H1 (cell line): Measurements from ENCODE around the gene DIAPH1. TPM values are rescaled to one million over a fixed set of nuclear protein-coding genes. Genes with fewer than 3 reads are reported as not detected.

ENCODE experiments used
- RBBP5 ChIP-seq: IDR thresholded peaks from 2 replicates; pipeline ENCODE4 v1.7.1; 2012; ENCODE audit warnings: low read depth, mild to moderate bottlenecking, inconsistent platforms, low read length, moderate library complexity, borderline replicate concordance
- RXRA ChIP-seq: IDR thresholded peaks from 2 replicates; pipeline ENCODE4 v1.6.1; 2011; ENCODE audit warnings: low read depth, mild to moderate bottlenecking, low read length, moderate library complexity; ENCODE audit not compliant: insufficient read depth
- polyA plus RNA-seq, 7 experiments: library from polyadenylated mRNA; depleted of rRNA in 3 of 7; stranded (reverse) in 5 of 7; unstranded in 2 of 7; fragments of >200 nt in 5 of 7; fragments of 200-250 nt in 2 of 7; gene quantifications; 1 replicate in 5 of 7; 2 replicates in 1 of 7; 4 replicates in 1 of 7; pipeline versions ENCODE4 v1.2.1 to v1.2.3, GENCODE V29; 2011 to 2013; ENCODE audit warnings: missing spikeins in 2 of 7, mixed read lengths in 2 of 7
- total RNA-seq: library from RNA; stranded (reverse); fragmentation: NEBNext Ultra II Directional; extraction: Animal tissue kit (Norgen Biotek cat#: 25700); gene quantifications from 2 replicates; pipeline ENCODE4 v1.2.1, GENCODE V29; 2021

The DIAPH1 gene
- total and polyA plus RNA-seq, 2 of the 8 experiments (the other 6 are each of a cell fraction or from before 2014, with no cell fraction given): 61.2 to 114 TPM

DNA sequence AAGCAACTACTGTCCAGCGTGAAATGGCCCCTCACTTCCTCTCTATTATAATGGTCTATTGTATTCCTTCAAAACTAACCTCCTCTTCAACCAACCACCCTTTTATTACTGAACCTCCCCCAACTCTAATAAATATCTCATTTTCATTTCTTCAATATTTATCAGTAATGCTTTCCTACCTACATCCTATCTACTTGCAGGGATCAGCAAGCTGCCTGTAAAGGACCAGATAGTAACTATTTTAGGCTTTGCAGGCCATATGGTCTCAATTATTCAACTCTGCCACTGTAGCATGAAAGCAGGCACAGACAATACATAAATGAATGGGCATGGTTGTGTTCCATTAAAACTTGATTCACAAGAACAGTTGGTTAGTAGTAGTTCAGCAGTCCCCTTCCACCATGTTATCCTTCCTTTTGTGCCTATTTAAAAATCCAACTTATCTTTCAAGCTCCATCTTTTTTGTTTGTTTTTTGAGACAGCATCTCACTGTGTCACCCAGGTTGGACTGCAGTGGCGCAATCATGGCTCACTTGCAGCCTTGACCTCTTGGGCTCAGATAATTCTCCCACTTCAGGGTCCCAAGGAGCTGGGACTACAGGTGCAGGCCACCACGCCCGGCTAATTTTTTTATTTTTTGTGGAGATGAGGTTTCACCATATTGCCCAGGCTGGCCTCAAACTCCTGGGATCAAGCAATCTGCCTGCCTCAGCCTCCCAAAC, 84.1 kb downstream of the DIAPH1 start (continued):
- TF ChIP-seq RBBP5 (no peak), RXRA (no peak)
